Mesenchymal stem cell (in vitro differentiated cells and primary cell): ENCODE measurements around the gene SLC7A4.

Experiments
- DNase-seq: peaks from one replicate; pipeline ENCODE4 v3.0.0-alpha.2; 2013
- H2AFZ ChIP-seq: one replicate; pipeline ENCODE4 v1.6.1; 2013; ENCODE audit warnings: low read depth, mild to moderate bottlenecking, control low read depth, inconsistent platforms, low read length, moderate library complexity
- H2AK5ac ChIP-seq: 2 replicates; pipeline ENCODE4 v1.6.1; 2013; ENCODE audit warnings: low read length, moderate library complexity, mild to moderate bottlenecking, inconsistent platforms; ENCODE audit not compliant: severe bottlenecking
- H2BK120ac ChIP-seq: one replicate; pipeline ENCODE4 v1.6.1; 2013; ENCODE audit warnings: low read depth, mild to moderate bottlenecking, inconsistent platforms, low read length, moderate library complexity
- H2BK12ac ChIP-seq, 2 experiments: one replicate each; pipeline ENCODE4 v1.6.1; 2013; ENCODE audit warnings: inconsistent platforms in 2 of 2, low read length in 2 of 2, mild to moderate bottlenecking in 2 of 2, moderate library complexity in 2 of 2, control low read depth in 1 of 2
- H2BK15ac ChIP-seq: one replicate; pipeline ENCODE4 v1.6.1; 2013; ENCODE audit warnings: mild to moderate bottlenecking, low read depth, inconsistent platforms; ENCODE audit not compliant: poor library complexity, severe bottlenecking
- H2BK5ac ChIP-seq: 2 replicates; pipeline ENCODE4 v1.6.1; 2013; ENCODE audit warnings: low read depth, mild to moderate bottlenecking, low read length, control low read depth, inconsistent platforms; ENCODE audit not compliant: poor library complexity, severe bottlenecking
- H3K14ac ChIP-seq, 2 experiments: one replicate each; pipeline ENCODE4 v1.6.1; 2013; ENCODE audit warnings: inconsistent platforms in 2 of 2, low read length in 2 of 2, control low read depth in 1 of 2, mild to moderate bottlenecking in 1 of 2, moderate library complexity in 1 of 2
- H3K18ac ChIP-seq, 2 experiments: one replicate each; pipeline ENCODE4 v1.6.1; 2013; ENCODE audit warnings: inconsistent platforms in 2 of 2, low read length in 2 of 2, control low read depth in 1 of 2, low read depth in 1 of 2, mild to moderate bottlenecking in 1 of 2
- H3K23ac ChIP-seq, 2 experiments: one replicate each; pipeline ENCODE4 v1.6.1; 2013; ENCODE audit warnings: inconsistent platforms in 2 of 2, low read length in 2 of 2, mild to moderate bottlenecking in 2 of 2, moderate library complexity in 2 of 2, control low read depth in 1 of 2
- H3K27ac ChIP-seq: 2 replicates; pipeline ENCODE4 v1.5.1; 2013; ENCODE audit warnings: mild to moderate bottlenecking, moderate library complexity, low read length, control low read depth, inconsistent platforms; ENCODE audit not compliant: poor library complexity, severe bottlenecking
- H3K27me3 ChIP-seq, 2 experiments: 2 replicates each; pipeline versions ENCODE4 v1.6.1 to v1.7.0; 2013; ENCODE audit warnings: low read length in 2 of 2, mild to moderate bottlenecking in 2 of 2, moderate library complexity in 2 of 2, control low read depth in 1 of 2, inconsistent platforms in 1 of 2; ENCODE audit not compliant: control insufficient read depth in 1 of 2, insufficient read depth in 1 of 2
- H3K36me3 ChIP-seq, 2 experiments: 2 replicates each; pipeline versions ENCODE4 v1.6.1 to v1.7.0; 2013; ENCODE audit warnings: low read length in 2 of 2, control low read depth in 1 of 2, inconsistent platforms in 1 of 2, low read depth in 1 of 2, mild to moderate bottlenecking in 1 of 2; ENCODE audit not compliant: insufficient read depth in 2 of 2, control insufficient read depth in 1 of 2
- H3K4ac ChIP-seq, 2 experiments: one replicate each; pipeline ENCODE4 v1.6.1; 2013; ENCODE audit warnings: inconsistent platforms in 2 of 2, low read length in 2 of 2, mild to moderate bottlenecking in 2 of 2, moderate library complexity in 2 of 2, control low read depth in 1 of 2, low read depth in 1 of 2
- H3K4me1 ChIP-seq: 2 replicates; pipeline ENCODE4 v1.6.1; 2013; ENCODE audit warnings: low read depth, low read length, control low read depth; ENCODE audit not compliant: control insufficient read depth, insufficient read depth
- H3K4me2 ChIP-seq: 2 replicates; pipeline ENCODE4 v1.6.1; 2013; ENCODE audit warnings: low read length, mild to moderate bottlenecking, inconsistent platforms; ENCODE audit not compliant: poor library complexity, severe bottlenecking
- H3K4me3 ChIP-seq, 2 experiments: 2 replicates each; pipeline versions ENCODE4 v1.5.1 to v1.7.0; 2013; ENCODE audit warnings: low read length in 2 of 2, mild to moderate bottlenecking in 2 of 2, control low read depth in 1 of 2, low read depth in 1 of 2; ENCODE audit not compliant: insufficient read depth in 1 of 2
- H3K79me1 ChIP-seq: replicated peaks from 2 replicates; pipeline ENCODE4 v1.6.1; 2013; ENCODE audit warnings: mild to moderate bottlenecking, control low read depth, low read length, inconsistent platforms; ENCODE audit not compliant: poor library complexity, severe bottlenecking
- H3K9ac ChIP-seq: 2 replicates; pipeline ENCODE4 v1.7.0; 2013; ENCODE audit warnings: mild to moderate bottlenecking, low read length, moderate library complexity
- H3K9me3 ChIP-seq: 2 replicates; pipeline ENCODE4 v1.7.0; 2013; ENCODE audit warnings: mild to moderate bottlenecking, low read length; ENCODE audit not compliant: control insufficient read depth
- H4K8ac ChIP-seq: one replicate; pipeline ENCODE4 v1.6.1; 2013; ENCODE audit warnings: inconsistent platforms, mild to moderate bottlenecking, low read length, moderate library complexity
- H4K91ac ChIP-seq: one replicate; pipeline ENCODE4 v1.6.1; 2013; ENCODE audit warnings: mild to moderate bottlenecking, low read length, inconsistent platforms
- WGBS: methylation state at CpG from one replicate; pipeline ENCODE4 v1.1.7; 2013; ENCODE audit warnings: mixed read lengths; 5-methylcytosine and 5-hydroxymethylcytosine counted together

SLC7A4 gene

GRCh38 chr22:21000207-21000986, 32.0 kb downstream of the SLC7A4 start:
- no peaks in the 10 kb centered on the region for H3K9me3 ChIP-seq
- H3K27ac ChIP-seq: no peak overlapping the region
- H3K4me2 ChIP-seq: peak overlapping the region; percentile 92
- peaks cover 36% of the 10 kb centered on the region for H3K79me1 ChIP-seq
- no peak overlapping the region for H3K14ac ChIP-seq
- H4K91ac ChIP-seq: no peak overlapping the region
- H3K18ac ChIP-seq: no peak overlapping the region
- peak overlapping the region in 1 of 2 experiments; percentile 90 for H3K4me3 ChIP-seq
- H3K4me1 ChIP-seq: peaks cover 34% of the 10 kb centered on the region
- no peak overlapping the region for H2BK120ac ChIP-seq
- H3K27me3 ChIP-seq: no peaks in the 10 kb centered on the region
- peak overlapping the region; percentile 6 for H2AK5ac ChIP-seq
- no peak overlapping the region for H3K23ac ChIP-seq
- H2BK15ac ChIP-seq: peak overlapping the region; percentile 6
- peak overlapping the region; percentile 51 for H4K8ac ChIP-seq
- no peak overlapping the region for H2AFZ ChIP-seq
- peaks cover 53% of the 10 kb centered on the region in 2 experiments for H3K36me3 ChIP-seq
- no peak overlapping the region for H3K4ac ChIP-seq
- H3K9ac ChIP-seq: peak overlapping the region; percentile 99
- no peak for DNase-seq
- WGBS: 82% methylated on average over 20 of the region's 22 CpGs
- H2BK5ac ChIP-seq: no peak overlapping the region
- peak overlapping the region; percentile 22 to 57 for H2BK12ac ChIP-seq

- no peak overlapping the region for H3K18ac ChIP-seq
- H3K14ac ChIP-seq: no peak overlapping the region
- no peak overlapping the region for H2BK15ac ChIP-seq
- H3K9me3 ChIP-seq: no peaks in the 10 kb centered on the region
- H3K4ac ChIP-seq: no peak overlapping the region
- no peak for DNase-seq
- peak overlapping the region; percentile 10 to 57 for H2BK12ac ChIP-seq
- no peak overlapping the region for H3K27ac ChIP-seq
- peaks cover 34% of the 10 kb centered on the region for H3K4me1 ChIP-seq
- H3K79me1 ChIP-seq: peaks cover 36% of the 10 kb centered on the region
- H2AK5ac ChIP-seq: no peak overlapping the region
- no peaks in the 10 kb centered on the region for H3K27me3 ChIP-seq
- peaks cover 61% of the 10 kb centered on the region in 2 experiments for H3K36me3 ChIP-seq
- H3K9ac ChIP-seq: peak overlapping the region; percentile 99
- H4K91ac ChIP-seq: no peak overlapping the region
- H2BK120ac ChIP-seq: no peak overlapping the region
- no peak overlapping the region for H3K23ac ChIP-seq
- H2AFZ ChIP-seq: no peak overlapping the region
- 95% methylated on average over 27 of the region's 27 CpGs for WGBS
- H3K4me3 ChIP-seq: peak overlapping the region in 1 of 2 experiments; percentile 90
- no peak overlapping the region for H3K4me2 ChIP-seq
- peak overlapping the region; percentile 51 for H4K8ac ChIP-seq
- H2BK5ac ChIP-seq: no peak overlapping the region
These were observed 32.8 kb downstream of the SLC7A4 start for GRCh38 chr22:20999350-21000206.

GRCh38 chr22:20998411-20999336, 33.7 kb downstream of the SLC7A4 start:
- H2BK5ac ChIP-seq: no peak overlapping the region
- no peak overlapping the region for H2BK15ac ChIP-seq
- peak overlapping the region; percentile 27 for H4K8ac ChIP-seq
- no peak overlapping the region for H3K18ac ChIP-seq
- no peak overlapping the region for H2BK120ac ChIP-seq
- H3K4me3 ChIP-seq: no peak overlapping the region
- no peak overlapping the region for H2AFZ ChIP-seq
- DNase-seq: no peak
- peak overlapping the region; percentile 29 for H3K9ac ChIP-seq
- peaks cover 34% of the 10 kb centered on the region for H3K79me1 ChIP-seq
- no peak overlapping the region for H3K23ac ChIP-seq
- H2BK12ac ChIP-seq: no peak overlapping the region
- H3K9me3 ChIP-seq: no peaks in the 10 kb centered on the region
- no peak overlapping the region for H2AK5ac ChIP-seq
- no peak overlapping the region for H3K27ac ChIP-seq
- peaks cover 32% of the 10 kb centered on the region for H3K4me1 ChIP-seq
- H3K4ac ChIP-seq: no peak overlapping the region
- no peaks in the 10 kb centered on the region for H3K27me3 ChIP-seq
- H4K91ac ChIP-seq: no peak overlapping the region
- WGBS: 74% methylated on average over 6 of the region's 7 CpGs
- H3K4me2 ChIP-seq: no peak overlapping the region
- no peak overlapping the region for H3K14ac ChIP-seq
- peaks cover 61 to 70% of the 10 kb centered on the region in 2 experiments for H3K36me3 ChIP-seq
